ENCODE results near the gene NOS3. TPM values are rescaled to one million over a fixed set of nuclear protein-coding genes. Genes with fewer than 3 reads are reported as not detected.

Gene NOS3
- polyA plus RNA-seq, 1 of the 3 experiments (the other 2 are of a cell fraction): 0.41 TPM

DNA sequence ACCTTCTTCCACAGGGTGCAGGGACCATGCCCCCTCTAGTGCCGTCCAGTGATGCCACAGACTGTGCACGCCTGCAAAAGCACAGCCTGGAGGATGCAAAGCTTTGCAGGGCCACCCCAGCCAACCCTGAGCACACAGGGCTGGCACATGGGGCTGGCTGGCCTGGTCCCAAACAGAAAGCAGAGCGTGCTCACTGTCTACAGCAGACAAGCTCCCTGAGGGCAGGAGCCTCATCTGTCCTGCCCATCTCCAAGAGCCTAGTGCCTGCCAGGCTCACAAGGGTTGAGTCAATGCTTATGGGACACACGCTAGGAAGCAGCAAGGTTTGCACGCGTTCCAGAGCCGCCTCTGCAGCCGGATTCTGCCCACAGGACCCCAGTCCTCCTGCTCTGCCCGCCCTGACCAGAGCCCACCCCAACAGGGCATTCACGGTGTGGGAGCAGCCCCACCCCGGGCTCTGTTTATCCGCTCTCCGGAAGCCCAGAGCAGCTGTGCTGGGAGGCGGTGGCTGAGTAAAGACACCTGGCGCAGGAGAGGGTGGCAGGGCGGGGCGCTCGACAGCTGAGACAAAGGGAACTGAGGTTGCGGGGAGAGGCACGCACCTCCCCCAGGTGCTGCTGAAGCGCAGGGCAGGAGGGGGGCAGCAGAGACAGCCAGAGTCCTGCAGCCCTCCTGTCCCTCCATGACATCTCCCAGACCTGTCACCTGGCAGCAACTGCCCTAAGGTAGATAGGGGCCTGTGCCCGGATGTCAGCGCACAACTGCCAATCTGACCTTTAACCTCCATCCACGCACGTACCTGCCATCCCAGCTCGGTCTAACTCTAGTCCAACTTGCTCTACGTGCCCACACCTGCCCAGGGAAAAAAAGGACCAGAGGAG is 17.0 kb upstream of the NOS3 start (continued):
- TF ChIP-seq RCOR1 (IDR thresholded peaks at IDR 0.05; ENCODE audit: low read length) (no peak), TAF1 (IDR thresholded peaks at IDR 0.05; ENCODE audit: borderline replicate concordance, low read depth, low read length) (no peak), ELF1 (IDR thresholded peaks at IDR 0.05) (no peak), RFX5 (IDR thresholded peaks at IDR 0.05; ENCODE audit: low read length) (no peak), RAD21 (IDR thresholded peaks at IDR 0.05; ENCODE audit: low read length) (peak; percentile 38), MXI1 (IDR thresholded peaks at IDR 0.05; ENCODE audit: low read depth, low read length) (0 out of 2 replicates have a peak, but pooled peaks have one; percentile 27), RXRA (IDR thresholded peaks at IDR 0.05; ENCODE audit: borderline replicate concordance, low read depth) (no peak), TEAD4 (IDR thresholded peaks at IDR 0.05; ENCODE audit: borderline replicate concordance, insufficient read depth) (no peak), POLR2AphosphoS5 (IDR thresholded peaks at IDR 0.05; ENCODE audit: low read depth, low read length) (no peak), EP300 (IDR thresholded peaks at IDR 0.05; ENCODE audit: borderline replicate concordance in 1 of 2, low read depth in 1 of 2, low read length in 1 of 2) (no peak), TCF12 (IDR thresholded peaks at IDR 0.05) (no peak), YY1 (IDR thresholded peaks at IDR 0.05; ENCODE audit: low read depth) (no peak)
- TF ChIP-seq, protein P1, sequence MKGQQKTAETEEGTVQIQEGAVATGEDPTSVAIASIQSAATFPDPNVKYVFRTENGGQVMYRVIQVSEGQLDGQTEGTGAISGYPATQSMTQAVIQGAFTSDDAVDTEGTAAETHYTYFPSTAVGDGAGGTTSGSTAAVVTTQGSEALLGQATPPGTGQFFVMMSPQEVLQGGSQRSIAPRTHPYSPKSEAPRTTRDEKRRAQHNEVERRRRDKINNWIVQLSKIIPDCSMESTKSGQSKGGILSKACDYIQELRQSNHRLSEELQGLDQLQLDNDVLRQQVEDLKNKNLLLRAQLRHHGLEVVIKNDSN (IDR thresholded peaks at IDR 0.05; ENCODE audit: borderline replicate concordance, low read depth): no peak

DNA sequence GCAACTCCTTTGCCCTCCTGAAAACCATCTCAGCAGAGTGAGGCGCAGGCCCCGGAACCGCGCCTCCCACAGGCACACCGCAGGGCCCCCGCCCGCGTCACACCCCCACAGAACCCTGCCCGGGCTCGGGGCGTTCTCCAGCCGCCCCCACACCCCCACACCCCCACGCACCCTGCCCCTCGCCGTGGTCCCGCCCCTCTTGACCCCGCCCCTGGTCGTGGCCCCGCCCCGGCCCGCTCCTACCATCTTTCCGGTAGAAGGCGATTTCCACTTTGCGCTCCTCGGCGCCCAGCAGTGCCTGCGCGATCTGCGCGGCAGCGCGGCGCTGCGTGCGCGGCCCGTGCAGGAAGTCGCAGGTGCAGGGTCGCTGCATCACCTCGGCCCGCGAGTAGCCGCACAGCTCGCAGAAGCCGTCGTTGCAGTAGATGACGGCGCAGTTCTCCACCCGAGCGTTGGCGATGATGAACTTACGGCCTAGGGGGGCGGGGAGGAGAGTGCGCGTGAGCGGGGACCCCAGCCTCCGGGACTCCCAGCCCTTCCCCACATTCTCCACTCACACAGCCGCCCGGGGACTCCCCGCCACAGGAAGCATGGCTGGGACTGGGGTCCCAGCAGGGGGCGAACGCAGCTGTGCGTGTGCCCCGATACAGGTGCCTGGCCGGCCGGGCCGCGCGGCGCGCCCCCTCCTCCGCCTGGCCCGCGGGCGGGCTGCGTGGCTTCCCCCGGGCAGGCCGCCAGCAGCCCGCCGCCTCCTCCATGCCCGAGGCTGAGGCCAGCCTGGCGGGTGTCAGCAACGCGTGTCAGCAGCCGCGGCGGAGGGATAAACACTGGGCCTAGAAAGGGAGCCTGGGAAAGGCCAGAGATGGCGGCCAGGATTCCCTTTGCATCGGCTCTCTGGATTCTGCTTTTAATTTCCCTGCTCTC is 16.1 kb upstream of the NOS3 start:
- ChIA-PET POLR2A (interaction anchor here (0.6 to 2.0 kb wide), 12 partner anchors 10 to 606 kb away, joined by 3 to 9 read pairs (median 3); partner anchors contain the start of gene REPIN1), CTCF (interaction anchor here (0.6 to 27.1 kb wide), 28 partner anchors 8 to 206 kb away, joined by 3 to 761 read pairs (median 4); partner anchors contain the start of genes ABCB8 and TMEM176B)
- no peaks in the 10 kb centered on the region for H3K36me3 ChIP-seq (replicated peaks in 1 of 2; ENCODE audit: control insufficient read depth in 1 of 2, insufficient read depth in 2 of 2, low read length in 1 of 2)
- H3K4me1 ChIP-seq (ENCODE audit: control insufficient read depth in 1 of 2, insufficient read depth in 2 of 2, low read depth in 1 of 2, low read length in 1 of 2): peaks cover 0 to 90% of the 10 kb centered on the region in 2 experiments; a peak in 2 of 4 replicates
- peak overlapping the region in 1 of 2 experiments; percentile 37; a peak in 2 of 4 replicates for H3K4me3 ChIP-seq (ENCODE audit: low read depth in 2 of 2, low read length in 1 of 2)
- 49% methylated on average over 62 of the region's 89 CpGs for WGBS (ENCODE audit: low lambda C conversion rate)
- 0 out of 2 replicates have a peak overlapping the region, but pooled peaks have one; percentile 24 for H3K4me2 ChIP-seq
- peak; percentile 31; the same call in 1 of the 2 replicates for TF ChIP-seq SMC3 (IDR thresholded peaks at IDR 0.05; ENCODE audit: low read depth, low read length)
- TF ChIP-seq, protein P2, sequence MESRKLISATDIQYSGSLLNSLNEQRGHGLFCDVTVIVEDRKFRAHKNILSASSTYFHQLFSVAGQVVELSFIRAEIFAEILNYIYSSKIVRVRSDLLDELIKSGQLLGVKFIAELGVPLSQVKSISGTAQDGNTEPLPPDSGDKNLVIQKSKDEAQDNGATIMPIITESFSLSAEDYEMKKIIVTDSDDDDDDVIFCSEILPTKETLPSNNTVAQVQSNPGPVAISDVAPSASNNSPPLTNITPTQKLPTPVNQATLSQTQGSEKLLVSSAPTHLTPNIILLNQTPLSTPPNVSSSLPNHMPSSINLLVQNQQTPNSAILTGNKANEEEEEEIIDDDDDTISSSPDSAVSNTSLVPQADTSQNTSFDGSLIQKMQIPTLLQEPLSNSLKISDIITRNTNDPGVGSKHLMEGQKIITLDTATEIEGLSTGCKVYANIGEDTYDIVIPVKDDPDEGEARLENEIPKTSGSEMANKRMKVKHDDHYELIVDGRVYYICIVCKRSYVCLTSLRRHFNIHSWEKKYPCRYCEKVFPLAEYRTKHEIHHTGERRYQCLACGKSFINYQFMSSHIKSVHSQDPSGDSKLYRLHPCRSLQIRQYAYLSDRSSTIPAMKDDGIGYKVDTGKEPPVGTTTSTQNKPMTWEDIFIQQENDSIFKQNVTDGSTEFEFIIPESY (IDR thresholded peaks at IDR 0.05; ENCODE audit: borderline replicate concordance, low read depth): no peak
- peak; percentile 38; the same call in 1 of the 2 replicates for TF ChIP-seq RAD21 (IDR thresholded peaks at IDR 0.05; ENCODE audit: low read length)
- TF ChIP-seq, protein P3, sequence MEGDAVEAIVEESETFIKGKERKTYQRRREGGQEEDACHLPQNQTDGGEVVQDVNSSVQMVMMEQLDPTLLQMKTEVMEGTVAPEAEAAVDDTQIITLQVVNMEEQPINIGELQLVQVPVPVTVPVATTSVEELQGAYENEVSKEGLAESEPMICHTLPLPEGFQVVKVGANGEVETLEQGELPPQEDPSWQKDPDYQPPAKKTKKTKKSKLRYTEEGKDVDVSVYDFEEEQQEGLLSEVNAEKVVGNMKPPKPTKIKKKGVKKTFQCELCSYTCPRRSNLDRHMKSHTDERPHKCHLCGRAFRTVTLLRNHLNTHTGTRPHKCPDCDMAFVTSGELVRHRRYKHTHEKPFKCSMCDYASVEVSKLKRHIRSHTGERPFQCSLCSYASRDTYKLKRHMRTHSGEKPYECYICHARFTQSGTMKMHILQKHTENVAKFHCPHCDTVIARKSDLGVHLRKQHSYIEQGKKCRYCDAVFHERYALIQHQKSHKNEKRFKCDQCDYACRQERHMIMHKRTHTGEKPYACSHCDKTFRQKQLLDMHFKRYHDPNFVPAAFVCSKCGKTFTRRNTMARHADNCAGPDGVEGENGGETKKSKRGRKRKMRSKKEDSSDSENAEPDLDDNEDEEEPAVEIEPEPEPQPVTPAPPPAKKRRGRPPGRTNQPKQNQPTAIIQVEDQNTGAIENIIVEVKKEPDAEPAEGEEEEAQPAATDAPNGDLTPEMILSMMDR (IDR thresholded peaks at IDR 0.05): peak; percentile 36
- TF ChIP-seq RCOR1 (IDR thresholded peaks at IDR 0.05; ENCODE audit: low read length): no peak
- no peak for TF ChIP-seq CHD2 (IDR thresholded peaks at IDR 0.05; ENCODE audit: low read length, partially characterized antibody)
- TF ChIP-seq MXI1 (IDR thresholded peaks at IDR 0.05; ENCODE audit: low read depth, low read length): peak; percentile 17; the same call in 1 of the 2 replicates
- no peak; the same call in 1 of the 2 replicates for TF ChIP-seq SIN3A (IDR thresholded peaks at IDR 0.05; ENCODE audit: borderline replicate concordance, low read depth, low read length)
- peak; percentile 12; the same call in 1 of the 2 replicates for TF ChIP-seq FOXJ3 (CRISPR knock-in tag; IDR thresholded peaks at IDR 0.05)
- H2AFZ ChIP-seq (ENCODE audit: low read depth): no peak overlapping the region
- no peak overlapping the region for H3K9ac ChIP-seq
- peaks cover 5% of the 10 kb centered on the region for H3F3A ChIP-seq (replicated peaks; ENCODE audit: insufficient read depth)
- H3K27me3 ChIP-seq (ENCODE audit: insufficient read depth): peaks cover 71% of the 10 kb centered on the region
- DNase-seq: peak; percentile 82
- H3K79me2 ChIP-seq (ENCODE audit: insufficient read depth): no peaks in the 10 kb centered on the region
- no peaks in the 10 kb centered on the region for H3K9me2 ChIP-seq
- no peaks in the 10 kb centered on the region for H4K20me1 ChIP-seq (ENCODE audit: insufficient read depth)
- H3K9me3 ChIP-seq: no peaks in the 10 kb centered on the region
- peak overlapping the region in 1 of 2 experiments; percentile 100; a peak in 3 of 4 replicates for H3K27ac ChIP-seq (ENCODE audit: low read depth in 2 of 2, low read length in 1 of 2)
